WI38 (cell line): ENCODE measurements around the gene VSX1.

Experiments
- H3K4me3 ChIP-seq: 2 replicates; pipeline ENCODE4 v1.5.1; 2011; ENCODE audit warnings: low read depth, mild to moderate bottlenecking, control low read depth, low read length
- TF ChIP-seq, protein P1 (sequence below): IDR thresholded peaks from 2 replicates; pipeline ENCODE4 v1.5.1; 2012; ENCODE audit warnings: low read depth, mild to moderate bottlenecking, control low read depth, low read length

VSX1 gene

DNA sequence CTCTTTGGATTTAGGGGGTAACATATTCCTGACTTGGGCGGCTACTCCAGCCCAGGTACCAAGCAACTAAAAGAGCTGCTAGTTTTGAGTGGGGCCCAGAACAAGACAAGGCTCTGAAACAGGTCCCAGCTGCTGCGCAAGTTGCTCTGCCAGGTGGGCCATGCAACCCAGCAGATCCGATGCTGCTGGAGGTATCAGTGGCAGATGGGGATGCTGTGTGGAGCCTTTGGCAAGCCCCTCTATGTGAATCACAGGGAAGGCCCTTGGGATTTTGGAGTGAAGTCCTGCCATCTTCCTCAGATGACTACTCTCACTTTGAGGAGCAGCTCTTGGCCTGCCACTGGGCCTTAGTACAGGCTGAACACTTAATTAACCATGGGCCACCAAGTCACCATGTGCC lies 43.7 kb upstream of the VSX1 start:
- H3K4me3 ChIP-seq = no peak overlapping the region
- TF ChIP-seq, protein P1, sequence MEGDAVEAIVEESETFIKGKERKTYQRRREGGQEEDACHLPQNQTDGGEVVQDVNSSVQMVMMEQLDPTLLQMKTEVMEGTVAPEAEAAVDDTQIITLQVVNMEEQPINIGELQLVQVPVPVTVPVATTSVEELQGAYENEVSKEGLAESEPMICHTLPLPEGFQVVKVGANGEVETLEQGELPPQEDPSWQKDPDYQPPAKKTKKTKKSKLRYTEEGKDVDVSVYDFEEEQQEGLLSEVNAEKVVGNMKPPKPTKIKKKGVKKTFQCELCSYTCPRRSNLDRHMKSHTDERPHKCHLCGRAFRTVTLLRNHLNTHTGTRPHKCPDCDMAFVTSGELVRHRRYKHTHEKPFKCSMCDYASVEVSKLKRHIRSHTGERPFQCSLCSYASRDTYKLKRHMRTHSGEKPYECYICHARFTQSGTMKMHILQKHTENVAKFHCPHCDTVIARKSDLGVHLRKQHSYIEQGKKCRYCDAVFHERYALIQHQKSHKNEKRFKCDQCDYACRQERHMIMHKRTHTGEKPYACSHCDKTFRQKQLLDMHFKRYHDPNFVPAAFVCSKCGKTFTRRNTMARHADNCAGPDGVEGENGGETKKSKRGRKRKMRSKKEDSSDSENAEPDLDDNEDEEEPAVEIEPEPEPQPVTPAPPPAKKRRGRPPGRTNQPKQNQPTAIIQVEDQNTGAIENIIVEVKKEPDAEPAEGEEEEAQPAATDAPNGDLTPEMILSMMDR = no peak

GRCh38 chr20:25120920-25121319 lies 39.0 kb upstream of the VSX1 start:
- no peak overlapping the region for H3K4me3 ChIP-seq
- TF ChIP-seq, protein P1 = no peak

- TF ChIP-seq, protein P1 = no peak
- H3K4me3 ChIP-seq = no peak overlapping the region
These were observed 38.5 kb upstream of the VSX1 start for GRCh38 chr20:25120457-25120856.

DNA sequence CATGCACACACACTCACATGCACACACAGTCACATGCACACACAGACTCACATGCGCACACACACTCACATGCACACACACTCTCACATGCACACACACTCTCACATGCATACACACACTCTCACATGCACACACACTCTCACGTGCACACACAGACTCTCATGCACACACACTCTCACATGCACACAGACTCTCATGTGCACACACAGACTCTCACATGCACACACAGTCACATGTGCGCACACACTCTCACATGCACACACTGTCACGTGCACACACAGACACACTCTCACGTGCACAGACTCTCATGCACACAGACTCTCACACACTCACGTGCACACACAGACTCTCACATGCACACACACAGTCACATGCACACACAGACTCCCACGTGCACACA lies 36.6 kb upstream of the VSX1 start:
- H3K4me3 ChIP-seq = no peak overlapping the region
- TF ChIP-seq, protein P1 = no peak

DNA sequence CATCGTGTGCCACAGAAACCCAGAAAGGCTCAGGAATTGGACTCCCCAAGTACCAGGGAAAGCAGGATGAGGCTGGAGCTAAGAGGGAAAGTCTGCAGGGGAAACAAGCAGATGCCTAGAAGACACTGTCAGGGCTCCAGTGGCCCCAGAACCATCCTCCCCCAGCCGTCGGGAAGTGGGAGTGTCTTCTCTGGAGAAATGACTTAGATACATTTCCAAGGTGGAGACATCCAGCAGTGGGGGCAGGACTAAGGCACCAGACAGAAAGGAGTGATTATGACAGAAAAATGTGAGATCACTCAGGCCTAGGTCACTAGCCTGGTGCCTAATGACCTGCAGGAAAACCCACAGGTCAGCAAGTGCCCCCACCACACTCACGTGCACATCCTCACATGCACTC lies 36.0 kb upstream of the VSX1 start:
- H3K4me3 ChIP-seq = no peak overlapping the region
- TF ChIP-seq, protein P1 = no peak

- TF ChIP-seq, protein P1 = no peak
- H3K4me3 ChIP-seq = no peak overlapping the region
These were observed 35.0 kb upstream of the VSX1 start for GRCh38 chr20:25116739-25117458.

DNA sequence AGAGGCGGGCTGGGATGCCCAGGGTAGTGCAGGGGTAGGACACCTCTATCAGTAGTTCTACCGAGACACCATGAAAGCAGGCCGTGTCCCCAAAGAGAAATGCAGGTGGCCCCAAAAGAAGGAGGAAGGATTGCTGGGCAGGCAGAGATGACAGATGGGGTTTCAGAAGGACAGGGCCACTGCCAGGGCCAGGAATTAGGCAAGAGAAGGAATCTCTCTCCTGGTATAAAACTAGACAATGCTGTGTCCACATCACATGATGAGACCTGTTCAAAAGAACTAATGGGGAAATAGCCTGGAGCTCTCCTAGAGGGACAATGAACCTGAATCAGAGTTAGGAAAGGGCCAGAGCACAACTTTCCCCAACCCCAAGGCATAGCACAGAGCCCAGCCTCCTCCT lies 21.6 kb upstream of the VSX1 start:
- TF ChIP-seq, protein P1 = no peak
- no peak overlapping the region for H3K4me3 ChIP-seq
